Kidney (tissue), 14 donors: Measurements from ENCODE around the gene TSPAN13. TPM values are rescaled to one million over a fixed set of nuclear protein-coding genes. Genes with fewer than 3 reads are reported as not detected.

Experiments
- DNase-seq, 5 donors: peaks; one replicate each; pipeline ENCODE4 v3.0.0-alpha.2; 2013 to 2020
- FAIRE-seq: peaks from 2 replicates; lab custom pipeline; 2012; peaks lifted over from hg19 to GRCh38; lab: Jason Lieb, UNC
- H3K27ac ChIP-seq, 2 donors: one replicate each; pipeline ENCODE4 v1.7.0; 2013; ENCODE audit warnings: low read depth in 2 of 2, low read length in 2 of 2, inconsistent platforms in 1 of 2
- H3K27me3 ChIP-seq: one replicate; pipeline ENCODE4 v1.7.1; 2013; ENCODE audit warnings: low read length, inconsistent platforms; ENCODE audit not compliant: control insufficient read depth, insufficient read depth
- H3K36me3 ChIP-seq, 3 donors: one replicate each; pipeline versions ENCODE4 v1.7.0 to v1.7.1; 2013; ENCODE audit warnings: low read length in 3 of 3, control low read depth in 1 of 3, inconsistent platforms in 1 of 3; ENCODE audit not compliant: insufficient read depth in 3 of 3, control insufficient read depth in 2 of 3
- H3K4me1 ChIP-seq, 3 donors: one replicate each; pipeline versions ENCODE4 v1.7.0 to v1.7.1; 2013; ENCODE audit warnings: low read length in 3 of 3, inconsistent platforms in 1 of 3, low read depth in 1 of 3; ENCODE audit not compliant: control insufficient read depth in 2 of 3, insufficient read depth in 2 of 3
- H3K4me3 ChIP-seq, 3 donors: one replicate each; pipeline versions ENCODE4 v1.7.0 to v1.8.1; 2013; ENCODE audit warnings: low read length in 3 of 3, control low read depth in 1 of 3, inconsistent platforms in 1 of 3
- H3K9ac ChIP-seq, 3 donors: one replicate each; pipeline versions ENCODE4 v1.7.0 to v1.7.1; 2013; ENCODE audit warnings: low read length in 3 of 3, control low read depth in 1 of 3, inconsistent platforms in 1 of 3
- H3K9me3 ChIP-seq, 3 donors: one replicate each; pipeline versions ENCODE4 v1.7.0 to v1.7.1; 2013; ENCODE audit warnings: low read length in 3 of 3, control low read depth in 1 of 3, inconsistent platforms in 1 of 3; ENCODE audit not compliant: control insufficient read depth in 2 of 3, insufficient read depth in 1 of 3
- intact Hi-C: fragments of 100-400 bp; cut with DNase I; formaldehyde crosslinking; loops from one replicate; pipeline ENCODE4 v1.11.1; 2022
- polyA plus RNA-seq: library from polyadenylated mRNA; stranded (reverse); fragments of 350-450 nt; fragmentation: Illumina TruSeq; extraction: RNeasy Lipid Tissue Mini Kit (QIAGEN cat#74804); gene quantifications from one replicate; pipeline ENCODE4 v1.2.3, GENCODE V29; 2014; ENCODE audit warnings: low read depth, low replicate concordance; ENCODE audit not compliant: insufficient read depth
- total RNA-seq: library from RNA; stranded (reverse); fragmentation: NEBNext Ultra II Directional; extraction: Animal tissue kit (Norgen Biotek cat#: 25700); gene quantifications from one replicate; pipeline ENCODE4 v1.2.1, GENCODE V29; 2021
- TF ChIP-seq, protein P1 (sequence below): IDR thresholded peaks from 3 replicates; pipeline ENCODE4 v1.5.1; 2012; ENCODE audit warnings: mild to moderate bottlenecking, moderate library complexity, borderline replicate concordance; ENCODE audit not compliant: insufficient read depth; ENCODE audit errors: extremely low read depth
- donor health status: control.
- donor health status: control.
- donor health status: control.
- donor health status: control.
- donor health status: control.
- donor health status: DM: yes; HTN: yes; CAD: no.
- donor health status: Normal renal cell carcinoma (clear cell type).

Gene TSPAN13
- total and polyA plus RNA-seq, 2 donors from 2014 or later = 10.2 to 23.8 TPM

DNA sequence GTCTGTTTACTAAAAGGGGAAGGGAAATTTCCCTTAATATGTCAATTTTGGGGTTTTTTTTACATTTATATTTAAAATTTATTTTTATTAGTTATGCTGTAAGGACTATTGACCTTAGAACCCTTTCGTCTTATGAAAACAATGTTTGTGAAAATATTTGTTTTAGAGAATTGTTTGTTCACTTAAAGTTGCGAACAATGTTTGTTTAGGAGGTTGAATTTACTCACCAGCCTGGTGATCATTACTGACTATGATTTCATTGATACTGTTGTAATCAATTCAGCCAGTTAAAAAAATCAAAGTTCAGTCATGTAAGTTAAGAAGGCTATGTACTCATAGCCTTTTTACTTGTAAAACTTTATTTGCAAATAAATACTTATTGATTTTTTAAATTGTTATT is 27.4 kb upstream of the TSPAN13 start:
- DNase-seq (no peak), FAIRE-seq (no peak)
- H3K27me3 ChIP-seq = no peaks in the 10 kb centered on the region
- H3K27ac ChIP-seq = no peak overlapping the region
- no peaks in the 10 kb centered on the region for H3K4me1 ChIP-seq
- H3K36me3 ChIP-seq = no peaks in the 10 kb centered on the region
- TF ChIP-seq, protein P1, sequence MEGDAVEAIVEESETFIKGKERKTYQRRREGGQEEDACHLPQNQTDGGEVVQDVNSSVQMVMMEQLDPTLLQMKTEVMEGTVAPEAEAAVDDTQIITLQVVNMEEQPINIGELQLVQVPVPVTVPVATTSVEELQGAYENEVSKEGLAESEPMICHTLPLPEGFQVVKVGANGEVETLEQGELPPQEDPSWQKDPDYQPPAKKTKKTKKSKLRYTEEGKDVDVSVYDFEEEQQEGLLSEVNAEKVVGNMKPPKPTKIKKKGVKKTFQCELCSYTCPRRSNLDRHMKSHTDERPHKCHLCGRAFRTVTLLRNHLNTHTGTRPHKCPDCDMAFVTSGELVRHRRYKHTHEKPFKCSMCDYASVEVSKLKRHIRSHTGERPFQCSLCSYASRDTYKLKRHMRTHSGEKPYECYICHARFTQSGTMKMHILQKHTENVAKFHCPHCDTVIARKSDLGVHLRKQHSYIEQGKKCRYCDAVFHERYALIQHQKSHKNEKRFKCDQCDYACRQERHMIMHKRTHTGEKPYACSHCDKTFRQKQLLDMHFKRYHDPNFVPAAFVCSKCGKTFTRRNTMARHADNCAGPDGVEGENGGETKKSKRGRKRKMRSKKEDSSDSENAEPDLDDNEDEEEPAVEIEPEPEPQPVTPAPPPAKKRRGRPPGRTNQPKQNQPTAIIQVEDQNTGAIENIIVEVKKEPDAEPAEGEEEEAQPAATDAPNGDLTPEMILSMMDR = no peak
- H3K4me3 ChIP-seq = no peak overlapping the region
- H3K9ac ChIP-seq = no peak overlapping the region
- no peaks in the 10 kb centered on the region for H3K9me3 ChIP-seq
- intact Hi-C loops = no loop called here

DNA sequence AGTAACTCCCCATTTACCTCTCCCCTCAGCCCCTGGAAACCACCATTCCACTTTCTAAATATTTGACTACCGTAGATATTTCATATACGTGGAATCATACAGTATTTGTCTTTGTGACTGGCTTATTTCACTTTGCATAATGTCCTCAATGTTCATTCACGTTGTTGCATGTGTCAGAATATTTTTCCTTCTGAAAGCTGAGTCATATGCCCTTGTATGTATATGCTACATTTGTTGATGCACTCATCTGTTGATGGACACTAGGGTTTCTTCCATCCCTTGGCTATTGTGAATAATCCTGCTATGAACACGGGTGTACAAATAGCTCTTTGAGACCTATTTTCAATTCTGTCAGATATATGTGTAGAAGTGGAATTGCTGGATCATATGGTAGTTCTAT is 25.8 kb upstream of the TSPAN13 start:
- H3K27ac ChIP-seq = no peak overlapping the region
- no peak for FAIRE-seq

GRCh38 chr7:16728811-16729210 is 24.7 kb upstream of the TSPAN13 start:
- Histone ChIP-seq H3K4me1 (no peaks in the 10 kb centered on the region), H3K4me3 (no peak overlapping the region), H3K9ac (no peak overlapping the region), H3K27me3 (no peaks in the 10 kb centered on the region), H3K9me3 (no peaks in the 10 kb centered on the region), H3K36me3 (no peaks in the 10 kb centered on the region), H3K27ac (no peak overlapping the region)
- FAIRE-seq = no peak
- DNase-seq = no peak
- intact Hi-C loops = no loop called here
- TF ChIP-seq, protein P1 = no peak

More for the DNA sequence above, 25.8 kb upstream of the TSPAN13 start:
- DNase-seq = no peak
- Histone ChIP-seq H3K9ac (no peak overlapping the region), H3K36me3 (no peaks in the 10 kb centered on the region), H3K27me3 (no peaks in the 10 kb centered on the region), H3K4me3 (no peak overlapping the region), H3K9me3 (no peaks in the 10 kb centered on the region), H3K4me1 (no peaks in the 10 kb centered on the region)
- intact Hi-C loops = no loop called here
- TF ChIP-seq, protein P1 = no peak

GRCh38 chr7:16729541-16729940 is 24.0 kb upstream of the TSPAN13 start:
- FAIRE-seq = no peak
- no peak overlapping the region for H3K4me3 ChIP-seq
- no peak overlapping the region for H3K27ac ChIP-seq
- TF ChIP-seq, protein P1 = no peak
- H3K4me1 ChIP-seq = no peaks in the 10 kb centered on the region
- no peak for DNase-seq
- no peak overlapping the region for H3K9ac ChIP-seq
- H3K36me3 ChIP-seq = no peaks in the 10 kb centered on the region
- intact Hi-C loops = no loop called here
- H3K27me3 ChIP-seq = no peaks in the 10 kb centered on the region
- H3K9me3 ChIP-seq = no peaks in the 10 kb centered on the region
